GM12891 (cell line): Measurements from ENCODE around the gene BCAN.

Source experiments
- PAX5 ChIP-seq: IDR thresholded peaks from 2 replicates; pipeline ENCODE4 v1.6.1; 2011; ENCODE audit warnings: low read length, moderate library complexity, mild to moderate bottlenecking; ENCODE audit not compliant: insufficient read depth, severe bottlenecking
- POLR2A ChIP-seq: IDR thresholded peaks from 2 replicates; pipeline ENCODE4 v1.6.1; 2011; ENCODE audit warnings: low read depth, low read length, control low read depth
- POLR2AphosphoS5 ChIP-seq: IDR thresholded peaks from 2 replicates; pipeline ENCODE4 v1.6.1; 2011; ENCODE audit warnings: low read depth, low read length, control low read depth
- TAF1 ChIP-seq: IDR thresholded peaks from 2 replicates; pipeline ENCODE4 v1.6.1; 2011; ENCODE audit warnings: low read depth, low read length, control low read depth

- no peak for TF ChIP-seq PAX5
- no peak for TF ChIP-seq TAF1
- TF ChIP-seq POLR2A = no peak
- TF ChIP-seq POLR2AphosphoS5 = no peak
These were observed 39.3 kb upstream of the BCAN start for GRCh38 chr1:156602557-156602993.
